Upper lobe of right lung (tissue), 1 donor: ENCODE measurements around the gene TRAF1. TPM values are rescaled to one million over a fixed set of nuclear protein-coding genes. Genes with fewer than 3 reads are reported as not detected.
"Not testable (repeated sequence)": the region's sequence is repeated elsewhere in the genome, so short reads cannot be mapped to it uniquely, and the experiment has no call there.

Experiments used
- ATAC-seq: fragments of 200-7000 bp; cut with Tn5 transposase; one replicate; pipeline ENCODE4 v1.9.1; 2020; ENCODE audit warnings: mild to moderate bottlenecking, moderate library complexity
- DNase-seq: peaks from one replicate; pipeline ENCODE4 v3.0.0-alpha.2; 2020
- H3K27ac ChIP-seq: fragments of 200-600 bp; one replicate; pipeline ENCODE4 v1.8.0; 2022
- H3K27me3 ChIP-seq: fragments of 200-600 bp; one replicate; pipeline ENCODE4 v1.8.0; 2022; ENCODE audit warnings: mild to moderate bottlenecking
- H3K36me3 ChIP-seq: fragments of 200-600 bp; one replicate; pipeline ENCODE4 v1.8.0; 2022
- H3K4me1 ChIP-seq: fragments of 200-600 bp; one replicate; pipeline ENCODE4 v1.8.0; 2022
- H3K4me3 ChIP-seq: fragments of 200-600 bp; one replicate; pipeline ENCODE4 v1.8.0; 2022; ENCODE audit warnings: mild to moderate bottlenecking
- H3K9me3 ChIP-seq: fragments of 200-600 bp; one replicate; pipeline ENCODE4 v1.8.0; 2022
- intact Hi-C: fragments of 100-400 bp; cut with DNase I; formaldehyde crosslinking; loops from one replicate; pipeline ENCODE4 v1.11.0; 2022
- long read RNA-seq: library from polyadenylated mRNA; unstranded; transcript quantifications from one replicate; pipeline ENCODE4 v2.0.0, GENCODE V29; 2021
- total RNA-seq: library from RNA; stranded (reverse); fragmentation: NEBNext Ultra II Directional; extraction: Animal tissue kit (Norgen Biotek cat#: 25700); gene quantifications from one replicate; pipeline ENCODE4 v1.2.1, GENCODE V29; 2021
- TF ChIP-seq, protein P1 (sequence below): fragments of 200-600 bp; IDR thresholded peaks from one replicate; pipeline ENCODE4 v1.8.0; 2022; ENCODE audit warnings: antibody characterized with exemption
- donor health status: DM: no; HTN: yes; CAD: no; lungs with severe emphysema.

Gene TRAF1, protein sequence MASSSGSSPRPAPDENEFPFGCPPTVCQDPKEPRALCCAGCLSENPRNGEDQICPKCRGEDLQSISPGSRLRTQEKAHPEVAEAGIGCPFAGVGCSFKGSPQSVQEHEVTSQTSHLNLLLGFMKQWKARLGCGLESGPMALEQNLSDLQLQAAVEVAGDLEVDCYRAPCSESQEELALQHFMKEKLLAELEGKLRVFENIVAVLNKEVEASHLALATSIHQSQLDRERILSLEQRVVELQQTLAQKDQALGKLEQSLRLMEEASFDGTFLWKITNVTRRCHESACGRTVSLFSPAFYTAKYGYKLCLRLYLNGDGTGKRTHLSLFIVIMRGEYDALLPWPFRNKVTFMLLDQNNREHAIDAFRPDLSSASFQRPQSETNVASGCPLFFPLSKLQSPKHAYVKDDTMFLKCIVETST
- 6.0 TPM for total RNA-seq
- long read RNA-seq, full-length matches to known transcripts = 3 of 9 reads
- long read RNA-seq, partial matches to known transcripts = 2 of 9 reads
- long read RNA-seq, other reads (novel, unspliced or antisense) = 4 of 9 reads

GRCh38 chr9:120926397-120926928 is at the start of gene TRAF1:
TRAF1 (minus strand) TSS chr9:120926796; CDS start chr9:120926075, 721 bp downstream.
- Histone ChIP-seq H3K4me3 (peak within 1 kb of the TSS; percentile 72), H3K4me1 (peaks cover 31% of the 10 kb centered on the region), H3K9me3 (no peaks in the 10 kb centered on the region), H3K36me3 (no peaks in the 10 kb centered on the region), H3K27me3 (no peaks in the 10 kb centered on the region), H3K27ac (peak within 1 kb of the TSS; percentile 95)
- no peak for DNase-seq
- TF ChIP-seq, protein P1, sequence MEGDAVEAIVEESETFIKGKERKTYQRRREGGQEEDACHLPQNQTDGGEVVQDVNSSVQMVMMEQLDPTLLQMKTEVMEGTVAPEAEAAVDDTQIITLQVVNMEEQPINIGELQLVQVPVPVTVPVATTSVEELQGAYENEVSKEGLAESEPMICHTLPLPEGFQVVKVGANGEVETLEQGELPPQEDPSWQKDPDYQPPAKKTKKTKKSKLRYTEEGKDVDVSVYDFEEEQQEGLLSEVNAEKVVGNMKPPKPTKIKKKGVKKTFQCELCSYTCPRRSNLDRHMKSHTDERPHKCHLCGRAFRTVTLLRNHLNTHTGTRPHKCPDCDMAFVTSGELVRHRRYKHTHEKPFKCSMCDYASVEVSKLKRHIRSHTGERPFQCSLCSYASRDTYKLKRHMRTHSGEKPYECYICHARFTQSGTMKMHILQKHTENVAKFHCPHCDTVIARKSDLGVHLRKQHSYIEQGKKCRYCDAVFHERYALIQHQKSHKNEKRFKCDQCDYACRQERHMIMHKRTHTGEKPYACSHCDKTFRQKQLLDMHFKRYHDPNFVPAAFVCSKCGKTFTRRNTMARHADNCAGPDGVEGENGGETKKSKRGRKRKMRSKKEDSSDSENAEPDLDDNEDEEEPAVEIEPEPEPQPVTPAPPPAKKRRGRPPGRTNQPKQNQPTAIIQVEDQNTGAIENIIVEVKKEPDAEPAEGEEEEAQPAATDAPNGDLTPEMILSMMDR = no peak
- no peak for ATAC-seq
- intact Hi-C loops = no loop called here

- TF ChIP-seq, protein P1 = no peak
- DNase-seq (no peak), ATAC-seq (no peak)
- no peak overlapping the region for H3K4me3 ChIP-seq
- no peaks in the 10 kb centered on the region for H3K27me3 ChIP-seq
- H3K36me3 ChIP-seq = no peaks in the 10 kb centered on the region
- intact Hi-C loops = no loop called here
- no peaks in the 10 kb centered on the region for H3K4me1 ChIP-seq
- no peak overlapping the region for H3K27ac ChIP-seq
- H3K9me3 ChIP-seq = no peaks in the 10 kb centered on the region
These were observed 48.3 kb upstream of the TRAF1 start for GRCh38 chr9:120974921-120975320.

- Histone ChIP-seq H3K27ac (no peak overlapping the region), H3K9me3 (no peaks in the 10 kb centered on the region), H3K27me3 (no peaks in the 10 kb centered on the region), H3K4me1 (no peaks in the 10 kb centered on the region), H3K36me3 (no peaks in the 10 kb centered on the region), H3K4me3 (no peak overlapping the region)
- TF ChIP-seq, protein P1 = no peak
- DNase-seq (no peak), ATAC-seq (no peak)
- intact Hi-C loops = no loop called here
These were observed 47.6 kb upstream of the TRAF1 start for GRCh38 chr9:120974181-120974580.

DNA sequence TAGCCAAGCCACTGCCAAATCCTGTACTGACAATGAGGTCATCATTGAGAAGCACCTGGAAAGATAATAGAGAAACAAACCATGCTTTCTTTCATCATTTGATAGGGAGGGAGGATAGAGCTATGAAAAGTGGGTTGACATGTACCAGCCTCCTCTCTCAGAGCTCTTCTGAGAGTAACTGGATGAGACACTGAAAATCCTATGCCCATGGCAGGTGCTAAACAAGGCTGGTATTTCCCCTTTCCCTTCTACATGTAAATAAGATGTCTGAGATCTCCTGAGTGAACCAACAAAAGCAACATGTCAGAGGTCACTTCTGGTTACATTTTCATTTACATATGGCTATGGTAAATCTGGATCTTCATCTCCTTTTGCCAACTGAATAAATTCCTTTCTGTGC is 45.3 kb upstream of the TRAF1 start:
- intact Hi-C loops = no loop called here
- no peaks in the 10 kb centered on the region for H3K9me3 ChIP-seq
- H3K27me3 ChIP-seq = no peaks in the 10 kb centered on the region
- DNase-seq (no peak), ATAC-seq (no peak)
- no peak overlapping the region for H3K4me3 ChIP-seq
- no peak overlapping the region for H3K27ac ChIP-seq
- TF ChIP-seq, protein P1 = no peak
- no peaks in the 10 kb centered on the region for H3K36me3 ChIP-seq
- H3K4me1 ChIP-seq = no peaks in the 10 kb centered on the region

DNA sequence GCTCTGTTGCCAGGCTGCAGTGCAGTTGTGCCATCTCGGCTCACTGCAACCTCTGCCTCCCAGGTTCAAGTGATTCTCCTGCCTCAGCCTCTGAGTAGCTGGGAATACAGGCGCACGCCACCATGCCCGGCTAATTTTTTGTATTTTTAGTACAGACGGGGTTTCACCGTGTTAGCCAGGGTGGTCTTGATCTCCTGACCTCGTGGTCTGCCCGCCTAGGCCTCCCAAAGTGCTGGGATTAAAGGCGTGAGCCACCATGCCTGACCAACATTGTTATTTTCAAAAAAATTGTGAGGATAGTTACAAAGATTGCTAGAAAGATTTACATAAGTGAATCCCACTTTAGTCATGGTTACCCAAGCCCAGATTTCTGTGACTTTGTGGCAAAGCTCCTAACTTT is 44.9 kb upstream of the TRAF1 start:
- H3K4me3 ChIP-seq, H3K9me3 ChIP-seq, intact Hi-C loops, DNase-seq, ATAC-seq, H3K27me3 ChIP-seq, H3K36me3 ChIP-seq, H3K4me1 ChIP-seq, H3K27ac ChIP-seq: not testable (repeated sequence)

DNA sequence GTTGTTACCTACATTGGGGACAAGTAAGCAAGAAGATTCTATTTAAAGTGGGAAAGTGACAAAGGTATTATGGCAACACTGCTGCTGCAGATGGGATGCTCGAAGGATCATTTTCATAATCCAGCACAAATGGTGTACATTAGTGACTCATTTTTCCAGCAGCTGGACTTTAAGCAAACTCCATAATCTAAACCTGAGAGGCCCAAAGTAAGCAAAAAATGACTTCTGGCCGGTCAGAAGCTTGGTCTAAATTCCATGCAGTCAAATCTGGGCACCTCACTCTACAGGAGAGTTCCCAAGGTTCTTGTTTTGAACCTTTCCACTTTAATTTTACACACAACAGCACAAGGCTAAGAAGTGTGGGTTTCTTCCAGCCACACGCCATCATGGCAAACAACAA is 43.6 kb upstream of the TRAF1 start:
- Histone ChIP-seq H3K4me1 (no peaks in the 10 kb centered on the region), H3K27ac (no peak overlapping the region), H3K9me3 (no peaks in the 10 kb centered on the region), H3K36me3 (no peaks in the 10 kb centered on the region), H3K4me3 (no peak overlapping the region), H3K27me3 (no peaks in the 10 kb centered on the region)
- TF ChIP-seq, protein P1 = no peak
- ATAC-seq (no peak), DNase-seq (no peak)
- intact Hi-C loops = no loop called here
